ENCODE measurements around the gene LYPLA2.
"Not testable (repeated sequence)": the region's sequence is repeated elsewhere in the genome, so short reads cannot be mapped to it uniquely, and the experiment has no call there.

Gene LYPLA2

DNA sequence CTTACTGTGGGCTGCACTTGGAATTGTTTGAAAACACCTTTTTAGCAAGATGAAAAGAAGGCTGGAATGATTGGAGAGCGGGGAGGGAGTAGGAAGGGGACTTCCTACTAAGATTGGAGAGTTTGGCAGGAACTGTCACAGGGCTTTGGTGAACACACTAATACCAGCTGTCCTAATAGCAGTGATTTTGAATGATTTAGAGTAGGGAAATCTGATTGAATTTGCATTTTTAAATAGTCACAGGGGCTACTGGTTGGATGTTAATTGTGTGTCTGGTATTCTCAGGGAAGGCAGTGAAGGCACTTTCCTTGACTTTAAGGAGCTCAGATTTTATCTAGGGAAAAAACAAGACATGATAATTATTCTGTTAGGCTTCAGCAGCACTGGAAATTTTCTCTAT is 36.8 kb downstream of the LYPLA2 start:
- no peak overlapping the region for H3K4me3 ChIP-seq (IDR thresholded peaks at IDR 0.05; ENCODE audit: insufficient read depth, low read depth, low read length)
- no peak overlapping the region for H3K4me2 ChIP-seq
- H2AFZ ChIP-seq (ENCODE audit: low read depth), result no peak overlapping the region
- no peaks in the 10 kb centered on the region for H3K79me2 ChIP-seq (ENCODE audit: insufficient read depth, low read depth)
- H3K4me1 ChIP-seq (ENCODE audit: low read depth, poor library complexity, severe bottlenecking), result peaks cover 12% of the 10 kb centered on the region
- TF ChIP-seq, protein P1, sequence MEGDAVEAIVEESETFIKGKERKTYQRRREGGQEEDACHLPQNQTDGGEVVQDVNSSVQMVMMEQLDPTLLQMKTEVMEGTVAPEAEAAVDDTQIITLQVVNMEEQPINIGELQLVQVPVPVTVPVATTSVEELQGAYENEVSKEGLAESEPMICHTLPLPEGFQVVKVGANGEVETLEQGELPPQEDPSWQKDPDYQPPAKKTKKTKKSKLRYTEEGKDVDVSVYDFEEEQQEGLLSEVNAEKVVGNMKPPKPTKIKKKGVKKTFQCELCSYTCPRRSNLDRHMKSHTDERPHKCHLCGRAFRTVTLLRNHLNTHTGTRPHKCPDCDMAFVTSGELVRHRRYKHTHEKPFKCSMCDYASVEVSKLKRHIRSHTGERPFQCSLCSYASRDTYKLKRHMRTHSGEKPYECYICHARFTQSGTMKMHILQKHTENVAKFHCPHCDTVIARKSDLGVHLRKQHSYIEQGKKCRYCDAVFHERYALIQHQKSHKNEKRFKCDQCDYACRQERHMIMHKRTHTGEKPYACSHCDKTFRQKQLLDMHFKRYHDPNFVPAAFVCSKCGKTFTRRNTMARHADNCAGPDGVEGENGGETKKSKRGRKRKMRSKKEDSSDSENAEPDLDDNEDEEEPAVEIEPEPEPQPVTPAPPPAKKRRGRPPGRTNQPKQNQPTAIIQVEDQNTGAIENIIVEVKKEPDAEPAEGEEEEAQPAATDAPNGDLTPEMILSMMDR (conservative IDR thresholded peaks at IDR 0.05; ENCODE audit: low read depth, low read length), result no peak
- no peaks in the 10 kb centered on the region for H3K36me3 ChIP-seq (ENCODE audit: insufficient read depth)
- no peak overlapping the region for H3K27ac ChIP-seq
- no peaks in the 10 kb centered on the region for H3K27me3 ChIP-seq (ENCODE audit: insufficient read depth, low read depth)
- H3K9ac ChIP-seq, result no peak overlapping the region
- no peaks in the 10 kb centered on the region for H4K20me1 ChIP-seq (ENCODE audit: insufficient read depth)

DNA sequence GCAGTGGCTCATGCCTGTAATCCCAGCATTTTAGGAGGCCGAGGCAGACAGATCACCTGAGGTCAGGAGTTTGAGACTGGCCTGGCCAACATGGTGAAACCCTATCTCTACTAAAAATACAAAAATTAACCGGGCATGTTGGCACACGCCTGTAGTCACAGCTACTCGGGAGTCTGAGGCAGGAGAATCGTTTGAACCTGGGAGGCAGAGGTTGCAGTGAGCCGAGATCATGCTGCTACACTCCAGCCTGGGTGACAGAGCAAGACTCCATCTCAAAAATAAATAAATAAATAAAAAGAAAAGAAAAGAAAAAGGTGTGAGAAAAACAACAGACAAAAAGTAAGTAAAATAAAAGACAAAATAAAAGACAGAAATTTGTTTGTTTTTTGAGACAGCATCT is 43.2 kb downstream of the LYPLA2 start:
- H3K36me3 ChIP-seq (ENCODE audit: insufficient read depth); H3K27ac ChIP-seq; H2AFZ ChIP-seq (ENCODE audit: low read depth); H3K4me3 ChIP-seq (IDR thresholded peaks at IDR 0.05; ENCODE audit: insufficient read depth, low read depth, low read length); H3K4me1 ChIP-seq (ENCODE audit: low read depth, poor library complexity, severe bottlenecking); H4K20me1 ChIP-seq (ENCODE audit: insufficient read depth); H3K27me3 ChIP-seq (ENCODE audit: insufficient read depth, low read depth); H3K79me2 ChIP-seq (ENCODE audit: insufficient read depth, low read depth); H3K4me2 ChIP-seq; H3K9ac ChIP-seq: not testable (repeated sequence)

DNA sequence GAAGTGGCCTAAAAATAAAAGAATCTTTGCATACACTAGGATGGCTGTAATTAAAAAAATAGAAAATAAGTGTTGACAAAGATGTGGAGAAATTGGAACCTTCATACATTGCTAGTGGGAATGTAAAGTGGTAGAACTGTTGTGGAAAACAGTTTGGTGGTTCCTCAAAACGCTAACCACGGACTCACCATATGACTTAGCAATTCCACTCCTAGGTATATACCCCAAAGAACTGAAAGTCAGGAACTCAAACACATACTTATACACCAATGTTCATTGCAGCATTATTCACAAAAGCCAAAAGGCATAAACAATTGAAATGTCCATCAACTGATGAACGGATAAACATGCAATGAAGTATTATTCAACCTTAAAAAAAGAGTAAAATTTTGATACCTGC is 45.1 kb downstream of the LYPLA2 start:
- Histone ChIP-seq H2AFZ (ENCODE audit: low read depth) (no peak overlapping the region), H3K36me3 (ENCODE audit: insufficient read depth) (no peaks in the 10 kb centered on the region), H3K4me3 (IDR thresholded peaks at IDR 0.05; ENCODE audit: insufficient read depth, low read depth, low read length) (no peak overlapping the region), H4K20me1 (ENCODE audit: insufficient read depth) (no peaks in the 10 kb centered on the region), H3K27me3 (ENCODE audit: insufficient read depth, low read depth) (no peaks in the 10 kb centered on the region; the same call in 1 of the 2 replicates), H3K79me2 (ENCODE audit: insufficient read depth, low read depth) (no peaks in the 10 kb centered on the region), H3K4me1 (ENCODE audit: low read depth, poor library complexity, severe bottlenecking) (peaks cover 4% of the 10 kb centered on the region), H3K9ac (no peak overlapping the region), H3K27ac (no peak overlapping the region), H3K4me2 (no peak overlapping the region)
- TF ChIP-seq, protein P1 (conservative IDR thresholded peaks at IDR 0.05; ENCODE audit: low read depth, low read length), result no peak

DNA sequence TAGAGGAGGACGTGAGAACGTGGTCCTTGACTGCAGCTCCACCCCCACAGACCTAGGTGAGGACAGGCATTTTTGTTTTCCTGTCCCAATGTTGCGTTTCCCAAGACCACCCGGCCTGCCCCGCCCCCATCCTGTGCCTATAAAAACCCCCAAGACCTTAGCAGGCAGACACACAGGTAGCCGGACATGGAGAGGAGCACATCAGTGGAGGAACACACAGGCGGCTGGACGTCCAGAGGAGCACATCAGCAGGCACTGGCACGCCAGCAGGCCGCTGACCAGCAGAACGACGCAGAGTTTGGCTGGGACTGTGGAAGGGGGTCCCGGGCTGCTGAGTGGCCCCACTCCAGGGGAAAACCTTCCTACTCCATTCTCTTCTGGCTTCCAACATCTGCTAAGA is 47.0 kb downstream of the LYPLA2 start:
- H2AFZ ChIP-seq (ENCODE audit: low read depth), result peak overlapping the region; percentile 45; the same call in 1 of the 2 replicates
- H3K4me1 ChIP-seq (ENCODE audit: low read depth, poor library complexity, severe bottlenecking), result peaks cover 4% of the 10 kb centered on the region
- H3K79me2 ChIP-seq (ENCODE audit: insufficient read depth, low read depth), result no peaks in the 10 kb centered on the region
- H3K27me3 ChIP-seq (ENCODE audit: insufficient read depth, low read depth), result no peaks in the 10 kb centered on the region; the same call in 1 of the 2 replicates
- H3K4me2 ChIP-seq, result peak overlapping the region; percentile 68
- H3K9ac ChIP-seq, result no peak overlapping the region
- peak overlapping the region; percentile 51 for H3K4me3 ChIP-seq (IDR thresholded peaks at IDR 0.05; ENCODE audit: insufficient read depth, low read depth, low read length)
- TF ChIP-seq, protein P1 (conservative IDR thresholded peaks at IDR 0.05; ENCODE audit: low read depth, low read length), result no peak
- H4K20me1 ChIP-seq (ENCODE audit: insufficient read depth), result no peaks in the 10 kb centered on the region
- no peaks in the 10 kb centered on the region for H3K36me3 ChIP-seq (ENCODE audit: insufficient read depth)
- no peak overlapping the region for H3K27ac ChIP-seq

DNA sequence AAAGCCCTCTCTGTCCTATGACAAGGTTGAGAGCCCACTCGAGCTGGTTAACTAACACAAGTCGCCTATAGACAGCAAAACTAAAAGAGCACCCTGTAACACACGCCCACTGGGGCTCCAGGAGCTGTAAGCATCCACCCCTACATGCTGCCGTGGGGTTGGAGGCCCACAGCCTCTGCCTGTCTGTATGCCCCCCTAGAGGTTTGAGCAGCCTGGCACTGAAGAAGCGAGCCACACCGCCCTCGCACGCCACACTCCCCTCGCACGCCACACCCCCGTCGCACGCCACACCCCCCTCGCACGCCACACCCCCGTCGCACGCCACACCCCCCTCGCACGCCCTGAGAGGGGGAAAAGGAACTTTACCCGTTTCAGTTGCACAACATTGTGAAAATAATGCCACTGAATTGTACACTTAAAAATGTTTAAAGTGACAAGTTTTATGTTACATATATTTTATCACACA is 47.5 kb downstream of the LYPLA2 start:
- Histone ChIP-seq H3K27ac (no peak overlapping the region), H3K4me2 (peak overlapping the region; percentile 68), H2AFZ (ENCODE audit: low read depth) (peak overlapping the region; percentile 45; the same call in 1 of the 2 replicates), H3K36me3 (ENCODE audit: insufficient read depth) (no peaks in the 10 kb centered on the region), H3K9ac (no peak overlapping the region), H4K20me1 (ENCODE audit: insufficient read depth) (no peaks in the 10 kb centered on the region), H3K4me3 (IDR thresholded peaks at IDR 0.05; ENCODE audit: insufficient read depth, low read depth, low read length) (peak overlapping the region; percentile 51), H3K27me3 (ENCODE audit: insufficient read depth, low read depth) (no peaks in the 10 kb centered on the region; the same call in 1 of the 2 replicates), H3K79me2 (ENCODE audit: insufficient read depth, low read depth) (no peaks in the 10 kb centered on the region), H3K4me1 (ENCODE audit: low read depth, poor library complexity, severe bottlenecking) (peaks cover 4% of the 10 kb centered on the region)
- TF ChIP-seq, protein P1 (conservative IDR thresholded peaks at IDR 0.05; ENCODE audit: low read depth, low read length), result no peak

Measured in KMS-11 (cell line).